GM23338 (cell line): Measurements from ENCODE around the gene TRIM52.

Experiments
- EZH2 ChIP-seq: fragments of 200-600 bp; sonication (generic); IDR thresholded peaks from one replicate; pipeline ENCODE4 v1.8.0; 2017; ENCODE audit warnings: antibody characterized with exemption, mild to moderate bottlenecking, low read depth; ENCODE audit not compliant: unreplicated experiment
- JUNB ChIP-seq: IDR thresholded peaks from one replicate; pipeline ENCODE4 v1.6.1; 2016; ENCODE audit warnings: antibody characterized with exemption; ENCODE audit not compliant: unreplicated experiment
- POLR2AphosphoS5 ChIP-seq: IDR thresholded peaks from 2 replicates; pipeline ENCODE4 v1.6.1; 2016; ENCODE audit warnings: antibody characterized with exemption, low read depth
- TF ChIP-seq, protein P1 (sequence below): IDR thresholded peaks from 2 replicates; pipeline ENCODE4 v1.6.1; 2016; ENCODE audit warnings: antibody characterized with exemption
- TF ChIP-seq, protein P2 (sequence below), 2 experiments: fragments of 200-600 bp in 1 of 2; sonication (generic) in 1 of 2; conservative IDR thresholded peaks; 2 replicates each; pipeline versions ENCODE4 v1.5.1 to v1.6.1; 2016 to 2017; ENCODE audit warnings: antibody characterized with exemption in 2 of 2, low read depth in 2 of 2, mild to moderate bottlenecking in 2 of 2, moderate library complexity in 1 of 2
- TF ChIP-seq, protein P3 (sequence below): IDR thresholded peaks from one replicate; pipeline ENCODE4 v1.6.1; 2018; ENCODE audit warnings: antibody characterized with exemption; ENCODE audit not compliant: unreplicated experiment

DNA sequence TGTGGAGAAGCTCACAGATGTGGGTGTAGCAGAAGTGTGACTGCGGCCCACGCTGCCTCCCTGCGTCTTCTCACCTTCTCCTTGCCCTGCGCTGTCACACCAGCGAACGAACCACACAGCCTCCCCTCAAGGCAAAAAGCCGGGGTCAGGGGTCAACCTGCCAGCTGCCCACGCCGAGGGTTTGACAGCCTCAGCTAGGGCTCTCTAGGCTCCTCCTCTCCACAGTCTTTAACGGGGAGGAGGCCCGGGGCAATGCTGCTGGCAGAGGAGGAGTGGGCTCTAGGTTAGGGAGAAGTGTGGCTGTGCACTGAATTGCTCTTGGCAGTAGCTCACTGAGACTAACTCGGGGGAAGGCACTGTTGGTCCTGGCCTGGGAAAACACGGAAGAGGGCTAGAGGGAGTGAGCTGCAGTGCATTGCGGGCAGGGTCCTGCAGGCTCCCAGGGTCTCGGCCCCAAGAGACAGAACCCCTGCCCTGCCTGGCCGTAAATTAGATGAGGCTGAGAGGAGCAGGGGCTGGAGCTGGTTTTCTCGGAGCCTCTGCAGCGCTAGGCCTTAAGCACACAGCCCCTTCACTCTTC, 4.2 kb upstream of the TRIM52 start:
- TF ChIP-seq EZH2 (no peak), JUNB (no peak), POLR2AphosphoS5 (no peak; the same call in 1 of the 2 replicates)
- TF ChIP-seq, protein P1, sequence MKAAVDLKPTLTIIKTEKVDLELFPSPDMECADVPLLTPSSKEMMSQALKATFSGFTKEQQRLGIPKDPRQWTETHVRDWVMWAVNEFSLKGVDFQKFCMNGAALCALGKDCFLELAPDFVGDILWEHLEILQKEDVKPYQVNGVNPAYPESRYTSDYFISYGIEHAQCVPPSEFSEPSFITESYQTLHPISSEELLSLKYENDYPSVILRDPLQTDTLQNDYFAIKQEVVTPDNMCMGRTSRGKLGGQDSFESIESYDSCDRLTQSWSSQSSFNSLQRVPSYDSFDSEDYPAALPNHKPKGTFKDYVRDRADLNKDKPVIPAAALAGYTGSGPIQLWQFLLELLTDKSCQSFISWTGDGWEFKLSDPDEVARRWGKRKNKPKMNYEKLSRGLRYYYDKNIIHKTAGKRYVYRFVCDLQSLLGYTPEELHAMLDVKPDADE = no peak
- TF ChIP-seq, protein P2, sequence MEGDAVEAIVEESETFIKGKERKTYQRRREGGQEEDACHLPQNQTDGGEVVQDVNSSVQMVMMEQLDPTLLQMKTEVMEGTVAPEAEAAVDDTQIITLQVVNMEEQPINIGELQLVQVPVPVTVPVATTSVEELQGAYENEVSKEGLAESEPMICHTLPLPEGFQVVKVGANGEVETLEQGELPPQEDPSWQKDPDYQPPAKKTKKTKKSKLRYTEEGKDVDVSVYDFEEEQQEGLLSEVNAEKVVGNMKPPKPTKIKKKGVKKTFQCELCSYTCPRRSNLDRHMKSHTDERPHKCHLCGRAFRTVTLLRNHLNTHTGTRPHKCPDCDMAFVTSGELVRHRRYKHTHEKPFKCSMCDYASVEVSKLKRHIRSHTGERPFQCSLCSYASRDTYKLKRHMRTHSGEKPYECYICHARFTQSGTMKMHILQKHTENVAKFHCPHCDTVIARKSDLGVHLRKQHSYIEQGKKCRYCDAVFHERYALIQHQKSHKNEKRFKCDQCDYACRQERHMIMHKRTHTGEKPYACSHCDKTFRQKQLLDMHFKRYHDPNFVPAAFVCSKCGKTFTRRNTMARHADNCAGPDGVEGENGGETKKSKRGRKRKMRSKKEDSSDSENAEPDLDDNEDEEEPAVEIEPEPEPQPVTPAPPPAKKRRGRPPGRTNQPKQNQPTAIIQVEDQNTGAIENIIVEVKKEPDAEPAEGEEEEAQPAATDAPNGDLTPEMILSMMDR (conservative IDR thresholded peaks at IDR 0.05; ENCODE audit: low read depth in 2 of 2) = no peak
- TF ChIP-seq, protein P3, sequence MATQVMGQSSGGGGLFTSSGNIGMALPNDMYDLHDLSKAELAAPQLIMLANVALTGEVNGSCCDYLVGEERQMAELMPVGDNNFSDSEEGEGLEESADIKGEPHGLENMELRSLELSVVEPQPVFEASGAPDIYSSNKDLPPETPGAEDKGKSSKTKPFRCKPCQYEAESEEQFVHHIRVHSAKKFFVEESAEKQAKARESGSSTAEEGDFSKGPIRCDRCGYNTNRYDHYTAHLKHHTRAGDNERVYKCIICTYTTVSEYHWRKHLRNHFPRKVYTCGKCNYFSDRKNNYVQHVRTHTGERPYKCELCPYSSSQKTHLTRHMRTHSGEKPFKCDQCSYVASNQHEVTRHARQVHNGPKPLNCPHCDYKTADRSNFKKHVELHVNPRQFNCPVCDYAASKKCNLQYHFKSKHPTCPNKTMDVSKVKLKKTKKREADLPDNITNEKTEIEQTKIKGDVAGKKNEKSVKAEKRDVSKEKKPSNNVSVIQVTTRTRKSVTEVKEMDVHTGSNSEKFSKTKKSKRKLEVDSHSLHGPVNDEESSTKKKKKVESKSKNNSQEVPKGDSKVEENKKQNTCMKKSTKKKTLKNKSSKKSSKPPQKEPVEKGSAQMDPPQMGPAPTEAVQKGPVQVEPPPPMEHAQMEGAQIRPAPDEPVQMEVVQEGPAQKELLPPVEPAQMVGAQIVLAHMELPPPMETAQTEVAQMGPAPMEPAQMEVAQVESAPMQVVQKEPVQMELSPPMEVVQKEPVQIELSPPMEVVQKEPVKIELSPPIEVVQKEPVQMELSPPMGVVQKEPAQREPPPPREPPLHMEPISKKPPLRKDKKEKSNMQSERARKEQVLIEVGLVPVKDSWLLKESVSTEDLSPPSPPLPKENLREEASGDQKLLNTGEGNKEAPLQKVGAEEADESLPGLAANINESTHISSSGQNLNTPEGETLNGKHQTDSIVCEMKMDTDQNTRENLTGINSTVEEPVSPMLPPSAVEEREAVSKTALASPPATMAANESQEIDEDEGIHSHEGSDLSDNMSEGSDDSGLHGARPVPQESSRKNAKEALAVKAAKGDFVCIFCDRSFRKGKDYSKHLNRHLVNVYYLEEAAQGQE = no peak
